OCI-LY1 (cell line): ENCODE results near the gene TEX38.
A peak's percentile ranks its signal among the peaks of the same experiment; 100 is the strongest.
"Not testable (repeated sequence)": the region's sequence is repeated elsewhere in the genome, so short reads cannot be mapped to it uniquely, and the experiment has no call there.

Experiments
- H2AFZ ChIP-seq: fragments of 200-600 bp; sonication (generic), shearing (Covaris generic); 2 replicates; pipeline ENCODE4 v1.6.0; 2014; ENCODE audit warnings: antibody characterized with exemption, mild to moderate bottlenecking, low read length
- H3F3A ChIP-seq: fragments of 200-600 bp; sonication (generic), shearing (Covaris generic); 2 replicates; pipeline ENCODE4 v1.6.0; 2014; ENCODE audit warnings: mild to moderate bottlenecking, antibody characterized with exemption, low read length, moderate library complexity; ENCODE audit not compliant: insufficient read depth
- H3K27ac ChIP-seq: fragments of 200-600 bp; sonication (generic); 2 replicates; pipeline ENCODE4 v1.5.1; 2014; ENCODE audit warnings: low read length, mixed run types, mild to moderate bottlenecking, low read depth; ENCODE audit not compliant: poor library complexity, severe bottlenecking
- H3K27me3 ChIP-seq: fragments of 200-600 bp; sonication (generic); 2 replicates; pipeline ENCODE4 v1.6.0; 2014; ENCODE audit warnings: antibody characterized with exemption, mild to moderate bottlenecking, low read length, moderate library complexity; ENCODE audit not compliant: insufficient read depth
- H3K36me3 ChIP-seq: fragments of 200-600 bp; sonication (generic); 2 replicates; pipeline ENCODE4 v1.6.1; 2014; ENCODE audit warnings: mild to moderate bottlenecking, antibody characterized with exemption, low read length, moderate library complexity, mixed read lengths; ENCODE audit not compliant: insufficient read depth
- H3K4me1 ChIP-seq: fragments of 200-600 bp; sonication (generic); 2 replicates; pipeline ENCODE4 v1.5.1; 2014; ENCODE audit warnings: mild to moderate bottlenecking, low read length, moderate library complexity; ENCODE audit not compliant: insufficient read depth, severe bottlenecking
- H3K4me2 ChIP-seq: fragments of 200-600 bp; sonication (generic), shearing (Covaris generic); 2 replicates; pipeline ENCODE4 v1.6.1; 2014; ENCODE audit warnings: low read length
- H3K4me3 ChIP-seq: fragments of 200-600 bp; sonication (generic); 2 replicates; pipeline ENCODE4 v1.5.1; 2014; ENCODE audit warnings: low read length, low read depth, mild to moderate bottlenecking, mixed read lengths; ENCODE audit not compliant: poor library complexity, severe bottlenecking
- H3K79me2 ChIP-seq: fragments of 200-600 bp; shearing (Covaris generic); 2 replicates; pipeline ENCODE4 v1.6.1; 2016; ENCODE audit warnings: mixed run types, low read length, mixed read lengths; ENCODE audit not compliant: insufficient read depth
- H3K9ac ChIP-seq: fragments of 200-600 bp; sonication (generic), shearing (Covaris generic); 2 replicates; pipeline ENCODE4 v1.6.1; 2014; ENCODE audit warnings: mild to moderate bottlenecking, low read length, mixed read lengths
- H3K9me2 ChIP-seq: fragments of 200-600 bp; sonication (generic), shearing (Covaris generic); 2 replicates; pipeline ENCODE4 v1.6.1; 2014; ENCODE audit warnings: low read depth, mild to moderate bottlenecking, low read length, mixed read lengths
- H3K9me3 ChIP-seq: fragments of 200-600 bp; shearing (Covaris generic); 2 replicates; pipeline ENCODE4 v1.6.1; 2014; ENCODE audit warnings: low read length, mixed read lengths
- H4K20me1 ChIP-seq: fragments of 200-600 bp; sonication (generic), shearing (Covaris generic); 2 replicates; pipeline ENCODE4 v1.6.0; 2016; ENCODE audit warnings: mild to moderate bottlenecking, low read length; ENCODE audit not compliant: insufficient read depth
- CTCF ChIP-seq: fragments of 200-600 bp; sonication (generic), shearing (Covaris generic); IDR thresholded peaks from 2 replicates; pipeline ENCODE4 v1.5.1; 2017; ENCODE audit warnings: mild to moderate bottlenecking, antibody characterized with exemption, low read length, moderate library complexity, mixed read lengths
- EZH2 ChIP-seq: fragments of 200-600 bp; sonication (generic), shearing (Covaris generic); IDR thresholded peaks from 2 replicates; pipeline ENCODE4 v1.8.0; 2017; ENCODE audit warnings: borderline replicate concordance, mixed run types, mild to moderate bottlenecking, antibody characterized with exemption, low read length, moderate library complexity, mixed read lengths

The TEX38 gene

GRCh38 chr1:46719689-46720088, 48.0 kb downstream of the TEX38 start:
- Histone ChIP-seq H3K4me3 (peak overlapping the region; percentile 71), H3K4me2 (peak overlapping the region; percentile 59), H3F3A (no peaks in the 10 kb centered on the region), H3K4me1 (peaks cover 26% of the 10 kb centered on the region), H3K9me2 (no peaks in the 10 kb centered on the region), H2AFZ (peak overlapping the region; percentile 96), H4K20me1 (no peaks in the 10 kb centered on the region), H3K27me3 (no peaks in the 10 kb centered on the region), H3K36me3 (peaks cover 12% of the 10 kb centered on the region; the same call in 1 of the 2 replicates), H3K79me2 (peaks cover 11% of the 10 kb centered on the region), H3K27ac (no peak overlapping the region), H3K9me3 (no peaks in the 10 kb centered on the region), H3K9ac (peak overlapping the region; percentile 46)
- TF ChIP-seq EZH2 = no peak
- TF ChIP-seq CTCF = no peak

- H3K27me3 ChIP-seq, H4K20me1 ChIP-seq, H3K27ac ChIP-seq, H3K9me2 ChIP-seq, H3K9me3 ChIP-seq, H3K4me2 ChIP-seq, H3K9ac ChIP-seq, H3K4me3 ChIP-seq, H3F3A ChIP-seq, H3K36me3 ChIP-seq, H2AFZ ChIP-seq: not testable (repeated sequence)
- Histone ChIP-seq H3K79me2 (peaks cover 11% of the 10 kb centered on the region), H3K4me1 (peaks cover 26% of the 10 kb centered on the region)
Observed at GRCh38 chr1:46720319-46720718, 48.7 kb downstream of the TEX38 start.

- H3K27me3 ChIP-seq = no peaks in the 10 kb centered on the region
- no peaks in the 10 kb centered on the region for H3K9me2 ChIP-seq
- H2AFZ ChIP-seq = no peak overlapping the region
- no peaks in the 10 kb centered on the region for H3K36me3 ChIP-seq
- H3K79me2 ChIP-seq = peaks cover 11% of the 10 kb centered on the region
- no peak overlapping the region for H3K27ac ChIP-seq
- H4K20me1 ChIP-seq = no peaks in the 10 kb centered on the region
- H3K4me1 ChIP-seq = peaks cover 26% of the 10 kb centered on the region
- TF ChIP-seq CTCF = no peak
- TF ChIP-seq EZH2 = no peak
- no peak overlapping the region for H3K4me3 ChIP-seq
- H3K9me3 ChIP-seq = no peaks in the 10 kb centered on the region
- no peaks in the 10 kb centered on the region for H3F3A ChIP-seq
- no peak overlapping the region for H3K9ac ChIP-seq
- H3K4me2 ChIP-seq = no peak overlapping the region
Observed at GRCh38 chr1:46721204-46721603, 49.5 kb downstream of the TEX38 start.

- Histone ChIP-seq H3K27me3 (no peaks in the 10 kb centered on the region), H3K36me3 (no peaks in the 10 kb centered on the region), H3K9me3 (no peaks in the 10 kb centered on the region), H3K4me2 (no peak overlapping the region), H4K20me1 (no peaks in the 10 kb centered on the region), H3F3A (no peaks in the 10 kb centered on the region), H3K4me3 (no peak overlapping the region), H3K79me2 (peaks cover 11% of the 10 kb centered on the region), H3K9ac (no peak overlapping the region), H3K9me2 (no peaks in the 10 kb centered on the region), H3K4me1 (peaks cover 23% of the 10 kb centered on the region), H3K27ac (no peak overlapping the region), H2AFZ (no peak overlapping the region)
- TF ChIP-seq CTCF (no peak), EZH2 (no peak)
Observed at GRCh38 chr1:46721686-46722205, 50.1 kb downstream of the TEX38 start.
